H9 (cell line): ENCODE data around the gene LRRC45. TPM values are rescaled to one million over a fixed set of nuclear protein-coding genes. Genes with fewer than 3 reads are reported as not detected.

Source experiments
- DNase-seq: peaks from one replicate; pipeline ENCODE4 v3.0.0-alpha.2; 2017
- H2AFZ ChIP-seq: one replicate; pipeline ENCODE4 v1.6.1; 2013; ENCODE audit warnings: mild to moderate bottlenecking, low read length, control low read depth, moderate library complexity
- H2AK5ac ChIP-seq: 2 replicates; pipeline ENCODE4 v1.6.1; 2013; ENCODE audit warnings: low read length, control low read depth, mixed read lengths; ENCODE audit not compliant: insufficient read length
- H2BK120ac ChIP-seq: one replicate; pipeline ENCODE4 v1.6.1; 2013; ENCODE audit warnings: low read depth, mild to moderate bottlenecking, low read length, control low read depth, inconsistent platforms; ENCODE audit not compliant: poor library complexity, severe bottlenecking
- H2BK12ac ChIP-seq: 2 replicates; pipeline ENCODE4 v1.6.1; 2013; ENCODE audit warnings: low read length, control low read depth, mixed read lengths, low read depth; ENCODE audit not compliant: insufficient read length
- H2BK15ac ChIP-seq: 2 replicates; pipeline ENCODE4 v1.6.1; 2013; ENCODE audit warnings: low read depth, low read length, control low read depth
- H2BK20ac ChIP-seq: one replicate; pipeline ENCODE4 v1.6.1; 2013; ENCODE audit warnings: low read depth, mild to moderate bottlenecking, low read length, control low read depth, inconsistent platforms; ENCODE audit not compliant: poor library complexity, severe bottlenecking
- H2BK5ac ChIP-seq: 2 replicates; pipeline ENCODE4 v1.6.1; 2013; ENCODE audit warnings: low read length, control low read depth, mixed read lengths; ENCODE audit not compliant: insufficient read length
- H3K14ac ChIP-seq: 2 replicates; pipeline ENCODE4 v1.6.1; 2013; ENCODE audit warnings: low read length, control low read depth; ENCODE audit not compliant: insufficient read depth
- H3K18ac ChIP-seq: 2 replicates; pipeline ENCODE4 v1.6.1; 2013; ENCODE audit warnings: low read depth, mild to moderate bottlenecking, mixed read lengths, low read length, control low read depth; ENCODE audit not compliant: insufficient read length
- H3K23ac ChIP-seq: 2 replicates; pipeline ENCODE4 v1.6.1; 2013; ENCODE audit warnings: low read length, control low read depth, mixed read lengths, low read depth; ENCODE audit not compliant: insufficient read length
- H3K23me2 ChIP-seq: 2 replicates; pipeline ENCODE4 v1.6.1; 2013; ENCODE audit warnings: low read depth, mild to moderate bottlenecking, mixed read lengths, low read length, control low read depth; ENCODE audit not compliant: insufficient read length, poor library complexity, severe bottlenecking
- H3K27ac ChIP-seq: 2 replicates; pipeline ENCODE4 v1.5.1; 2013; ENCODE audit warnings: low read length, control low read depth, mixed read lengths, low read depth; ENCODE audit not compliant: insufficient read length
- H3K27me3 ChIP-seq: 2 replicates; pipeline ENCODE4 v1.6.1; 2013; ENCODE audit warnings: low read length, control low read depth, inconsistent platforms; ENCODE audit not compliant: insufficient read depth
- H3K4ac ChIP-seq: 2 replicates; pipeline ENCODE4 v1.6.1; 2013; ENCODE audit warnings: low read depth, mild to moderate bottlenecking, control low read depth, inconsistent platforms, low read length, moderate library complexity
- H3K4me1 ChIP-seq: 2 replicates; pipeline ENCODE4 v1.6.1; 2013; ENCODE audit warnings: low read length, control low read depth, inconsistent platforms; ENCODE audit not compliant: insufficient read depth
- H3K4me2 ChIP-seq: 2 replicates; pipeline ENCODE4 v1.6.1; 2013; ENCODE audit warnings: low read length, control low read depth, mixed read lengths; ENCODE audit not compliant: insufficient read length, insufficient read depth
- H3K56ac ChIP-seq: 2 replicates; pipeline ENCODE4 v1.6.1; 2013; ENCODE audit warnings: low read depth, mild to moderate bottlenecking, mixed read lengths, low read length, control low read depth; ENCODE audit not compliant: insufficient read length
- H3K79me1 ChIP-seq: 2 replicates; pipeline ENCODE4 v1.6.1; 2013; ENCODE audit warnings: low read depth, mild to moderate bottlenecking, moderate library complexity, low read length, control low read depth, inconsistent platforms; ENCODE audit not compliant: insufficient read depth, poor library complexity, severe bottlenecking
- H3K79me2 ChIP-seq: 2 replicates; pipeline ENCODE4 v1.6.1; 2013; ENCODE audit warnings: low read length, control low read depth, inconsistent platforms; ENCODE audit not compliant: insufficient read depth
- H3K9ac ChIP-seq: 2 replicates; pipeline ENCODE4 v1.6.1; 2013; ENCODE audit warnings: low read length, control low read depth, mixed read lengths; ENCODE audit not compliant: insufficient read length; ENCODE audit errors: extremely low read depth
- H3K9me3 ChIP-seq: one replicate; pipeline ENCODE4 v1.6.1; 2013; ENCODE audit warnings: low read depth, low read length, inconsistent platforms; ENCODE audit not compliant: control insufficient read depth
- H3T11ph ChIP-seq: one replicate; pipeline ENCODE4 v1.6.1; 2013; ENCODE audit warnings: mild to moderate bottlenecking, low read length, control low read depth, inconsistent platforms
- H4K20me1 ChIP-seq: one replicate; pipeline ENCODE4 v1.6.1; 2013; ENCODE audit not compliant: control insufficient read depth, insufficient read length, insufficient read depth
- H4K5ac ChIP-seq: 2 replicates; pipeline ENCODE4 v1.6.1; 2013; ENCODE audit warnings: low read depth, mild to moderate bottlenecking, mixed read lengths, low read length, control low read depth; ENCODE audit not compliant: insufficient read length
- H4K8ac ChIP-seq: replicated peaks from 2 replicates; pipeline ENCODE4 v1.6.1; 2013; ENCODE audit warnings: low read length, control low read depth, mixed read lengths, low read depth; ENCODE audit not compliant: insufficient read length
- H4K91ac ChIP-seq: 2 replicates; pipeline ENCODE4 v1.6.1; 2013; ENCODE audit warnings: low read depth, mild to moderate bottlenecking, moderate library complexity, mixed read lengths, low read length, control low read depth; ENCODE audit not compliant: insufficient read length
- H3K27ac Mint-ChIP-seq, 3 experiments: 2 replicates in 2 of 3; 3 replicates in 1 of 3; pipeline ENCODE4 v1.8.0; 2020 to 2021; ENCODE audit warnings: mixed read lengths in 3 of 3, mild to moderate bottlenecking in 1 of 3, moderate library complexity in 1 of 3
- H3K27me3 Mint-ChIP-seq: 2 replicates; pipeline ENCODE4 v1.8.0; 2021; ENCODE audit warnings: low read depth, mild to moderate bottlenecking, moderate library complexity, mixed read lengths
- H3K36me3 Mint-ChIP-seq, 3 experiments: 2 replicates in 2 of 3; 3 replicates in 1 of 3; pipeline ENCODE4 v1.8.0; 2020 to 2021; ENCODE audit warnings: low read depth in 3 of 3, mixed read lengths in 3 of 3; ENCODE audit not compliant: insufficient read depth in 1 of 3
- H3K4me1 Mint-ChIP-seq, 2 experiments: 2 replicates each; pipeline ENCODE4 v1.8.0; 2020; ENCODE audit warnings: mixed read lengths in 2 of 2
- H3K4me3 Mint-ChIP-seq, 2 experiments: 2 replicates in 1 of 2; 3 replicates in 1 of 2; pipeline ENCODE4 v1.8.0; 2020 to 2021; ENCODE audit warnings: mild to moderate bottlenecking in 2 of 2, mixed read lengths in 2 of 2, moderate library complexity in 1 of 2
- H3K9me3 Mint-ChIP-seq, 2 experiments: 2 replicates in 1 of 2; 3 replicates in 1 of 2; pipeline ENCODE4 v1.8.0; 2020; ENCODE audit warnings: mild to moderate bottlenecking in 2 of 2, mixed read lengths in 2 of 2, moderate library complexity in 1 of 2
- WGBS: extraction: QIAGEN DNeasy Blood & Tissue Kit; methylation state at CpG from one replicate; pipeline ENCODE4 v1.1.7; 2013; ENCODE audit warnings: missing lambda C conversion rate, low lambda C conversion rate, mixed read lengths; ENCODE audit not compliant: insufficient read length; ENCODE audit errors: extremely low coverage; 5-methylcytosine and 5-hydroxymethylcytosine counted together
- total RNA-seq: library from RNA; stranded (reverse); gene quantifications from 2 replicates; pipeline ENCODE4 v1.2.1, GENCODE V29; 2021
- TF ChIP-seq, protein P1 (sequence below): fragments of 200-600 bp; sonication (generic); conservative IDR thresholded peaks from 3 replicates; pipeline ENCODE4 v1.8.0; 2021; ENCODE audit warnings: antibody characterized with exemption, mild to moderate bottlenecking

The LRRC45 gene
- total RNA-seq, 1 experiment from 2014 or later = 28.7 TPM

- peaks cover 15% of the 10 kb centered on the region for H3K23me2 ChIP-seq
- H3K4me3 Mint-ChIP-seq = no peak overlapping the region
Measured at GRCh38 chr17:82062984-82063368, 39.9 kb downstream of the LRRC45 start.

More at GRCh38 chr17:82062984-82063368, 39.9 kb downstream of the LRRC45 start:
- Histone ChIP-seq H2BK12ac (no peak overlapping the region), H3K56ac (no peak overlapping the region), H3K23ac (no peak overlapping the region), H3T11ph (no peak overlapping the region), H4K91ac (no peak overlapping the region), H4K20me1 (no peaks in the 10 kb centered on the region), H3K4ac (no peak overlapping the region), H3K4me2 (no peak overlapping the region), H3K27me3 (no peaks in the 10 kb centered on the region), H2BK15ac (no peak overlapping the region), H3K79me1 (no peaks in the 10 kb centered on the region), H3K9ac (no peak overlapping the region), H2AFZ (no peak overlapping the region), H4K8ac (no peak overlapping the region), H3K18ac (no peak overlapping the region), H3K14ac (no peak overlapping the region), H2BK120ac (no peak overlapping the region), H2AK5ac (no peak overlapping the region), H3K4me1 (no peaks in the 10 kb centered on the region), H4K5ac (no peak overlapping the region), H3K27ac (no peak overlapping the region), H3K9me3 (no peaks in the 10 kb centered on the region), H3K79me2 (no peaks in the 10 kb centered on the region), H2BK5ac (no peak overlapping the region), H2BK20ac (no peak overlapping the region)
- Mint-ChIP-seq H3K27me3 (peaks cover 4% of the 10 kb centered on the region; the same call in 1 of the 2 replicates), H3K27ac (no peak overlapping the region), H3K36me3 (peaks cover 4 to 19% (median 16%) of the 10 kb centered on the region in 3 experiments), H3K9me3 (no peaks in the 10 kb centered on the region; a peak in 1 of 5 replicates), H3K4me1 (peaks cover 4 to 5% of the 10 kb centered on the region in 2 experiments)
- WGBS = no CpG with 5 or more reads among the region's 9 CpGs
- no peak for DNase-seq
- TF ChIP-seq, protein P1, sequence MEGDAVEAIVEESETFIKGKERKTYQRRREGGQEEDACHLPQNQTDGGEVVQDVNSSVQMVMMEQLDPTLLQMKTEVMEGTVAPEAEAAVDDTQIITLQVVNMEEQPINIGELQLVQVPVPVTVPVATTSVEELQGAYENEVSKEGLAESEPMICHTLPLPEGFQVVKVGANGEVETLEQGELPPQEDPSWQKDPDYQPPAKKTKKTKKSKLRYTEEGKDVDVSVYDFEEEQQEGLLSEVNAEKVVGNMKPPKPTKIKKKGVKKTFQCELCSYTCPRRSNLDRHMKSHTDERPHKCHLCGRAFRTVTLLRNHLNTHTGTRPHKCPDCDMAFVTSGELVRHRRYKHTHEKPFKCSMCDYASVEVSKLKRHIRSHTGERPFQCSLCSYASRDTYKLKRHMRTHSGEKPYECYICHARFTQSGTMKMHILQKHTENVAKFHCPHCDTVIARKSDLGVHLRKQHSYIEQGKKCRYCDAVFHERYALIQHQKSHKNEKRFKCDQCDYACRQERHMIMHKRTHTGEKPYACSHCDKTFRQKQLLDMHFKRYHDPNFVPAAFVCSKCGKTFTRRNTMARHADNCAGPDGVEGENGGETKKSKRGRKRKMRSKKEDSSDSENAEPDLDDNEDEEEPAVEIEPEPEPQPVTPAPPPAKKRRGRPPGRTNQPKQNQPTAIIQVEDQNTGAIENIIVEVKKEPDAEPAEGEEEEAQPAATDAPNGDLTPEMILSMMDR = no peak
